ENCODE measurements around the gene MARCHF3. TPM values are rescaled to one million over a fixed set of nuclear protein-coding genes. Genes with fewer than 3 reads are reported as not detected.
A peak's percentile ranks its signal among the peaks of the same experiment; 100 is the strongest.

The MARCHF3 gene
- total RNA-seq, 2 donors from 2014 or later, result 10.4 to 34.1 TPM

- no peak for DNase-seq (ENCODE audit: low spot score)
- no peaks in the 10 kb centered on the region for H3K36me3 ChIP-seq
- no peaks in the 10 kb centered on the region for H3K27me3 ChIP-seq (replicated peaks; ENCODE audit: insufficient read depth)
- no peak overlapping the region for H3K4me3 ChIP-seq
- no peaks in the 10 kb centered on the region for H3K9me3 ChIP-seq
- ATAC-seq (ENCODE audit: insufficient number of reproducible peaks, low FRiP score, low read depth), result no peak
- H3K4me1 ChIP-seq (ENCODE audit: control insufficient read depth in 1 of 2, low read depth in 2 of 2), result peaks cover 19 to 36% of the 10 kb centered on the region in 2 donors
- TF ChIP-seq CTCF (IDR thresholded peaks at IDR 0.05), result no peak
- H3K27ac ChIP-seq, result peak overlapping the region; percentile 48 to 51
Measured at GRCh38 chr5:126919566-126919965, 110.8 kb downstream of the MARCHF3 start.

- ATAC-seq (ENCODE audit: insufficient number of reproducible peaks, low FRiP score, low read depth) (no peak), DNase-seq (ENCODE audit: low spot score) (no peak)
- no peak overlapping the region for H3K27ac ChIP-seq
- no peaks in the 10 kb centered on the region for H3K27me3 ChIP-seq (replicated peaks; ENCODE audit: insufficient read depth)
- H3K36me3 ChIP-seq, result no peaks in the 10 kb centered on the region
- H3K4me3 ChIP-seq, result no peak overlapping the region
- peaks cover 19 to 36% of the 10 kb centered on the region in 2 donors for H3K4me1 ChIP-seq (ENCODE audit: control insufficient read depth in 1 of 2, low read depth in 2 of 2)
- TF ChIP-seq CTCF (IDR thresholded peaks at IDR 0.05), result no peak
- H3K9me3 ChIP-seq, result no peaks in the 10 kb centered on the region
Measured at GRCh38 chr5:126918615-126918957, 111.8 kb downstream of the MARCHF3 start.

- H3K27ac ChIP-seq, result no peak overlapping the region
- no peak for ATAC-seq (ENCODE audit: insufficient number of reproducible peaks, low FRiP score, low read depth)
- no peaks in the 10 kb centered on the region for H3K27me3 ChIP-seq (replicated peaks; ENCODE audit: insufficient read depth)
- no peak overlapping the region for H3K4me3 ChIP-seq
- no peaks in the 10 kb centered on the region for H3K36me3 ChIP-seq
- DNase-seq (ENCODE audit: low spot score), result no peak
- peaks cover 19 to 36% of the 10 kb centered on the region in 2 donors for H3K4me1 ChIP-seq (ENCODE audit: control insufficient read depth in 1 of 2, low read depth in 2 of 2)
- no peak for TF ChIP-seq CTCF (IDR thresholded peaks at IDR 0.05)
- no peaks in the 10 kb centered on the region for H3K9me3 ChIP-seq
Measured at GRCh38 chr5:126917918-126918614, 112.3 kb downstream of the MARCHF3 start.

- no peak overlapping the region for H3K27ac ChIP-seq
- H3K9me3 ChIP-seq, result no peaks in the 10 kb centered on the region
- no peak for TF ChIP-seq CTCF (IDR thresholded peaks at IDR 0.05)
- no peaks in the 10 kb centered on the region for H3K36me3 ChIP-seq
- DNase-seq (ENCODE audit: low spot score) (no peak), ATAC-seq (ENCODE audit: insufficient number of reproducible peaks, low FRiP score, low read depth) (no peak)
- no peaks in the 10 kb centered on the region for H3K27me3 ChIP-seq (replicated peaks; ENCODE audit: insufficient read depth)
- H3K4me3 ChIP-seq, result no peak overlapping the region
- peaks cover 16 to 28% of the 10 kb centered on the region in 2 donors for H3K4me1 ChIP-seq (ENCODE audit: control insufficient read depth in 1 of 2, low read depth in 2 of 2)
Measured at GRCh38 chr5:126915496-126915895, 114.9 kb downstream of the MARCHF3 start.

GRCh38 chr5:126914801-126915436, 115.4 kb downstream of the MARCHF3 start:
- H3K4me3 ChIP-seq, result no peak overlapping the region
- no peaks in the 10 kb centered on the region for H3K9me3 ChIP-seq
- H3K27me3 ChIP-seq (replicated peaks; ENCODE audit: insufficient read depth), result no peaks in the 10 kb centered on the region
- DNase-seq (ENCODE audit: low spot score) (no peak), ATAC-seq (ENCODE audit: insufficient number of reproducible peaks, low FRiP score, low read depth) (no peak)
- no peak for TF ChIP-seq CTCF (IDR thresholded peaks at IDR 0.05)
- peaks cover 10 to 22% of the 10 kb centered on the region in 2 donors for H3K4me1 ChIP-seq (ENCODE audit: control insufficient read depth in 1 of 2, low read depth in 2 of 2)
- H3K27ac ChIP-seq, result no peak overlapping the region
- H3K36me3 ChIP-seq, result no peaks in the 10 kb centered on the region
